ENCODE data around the gene UNC45A. TPM values are rescaled to one million over a fixed set of nuclear protein-coding genes. Genes with fewer than 3 reads are reported as not detected.

UNC45A gene
- total RNA-seq, 1 donor from 2014 or later = 70.9 TPM

DNA sequence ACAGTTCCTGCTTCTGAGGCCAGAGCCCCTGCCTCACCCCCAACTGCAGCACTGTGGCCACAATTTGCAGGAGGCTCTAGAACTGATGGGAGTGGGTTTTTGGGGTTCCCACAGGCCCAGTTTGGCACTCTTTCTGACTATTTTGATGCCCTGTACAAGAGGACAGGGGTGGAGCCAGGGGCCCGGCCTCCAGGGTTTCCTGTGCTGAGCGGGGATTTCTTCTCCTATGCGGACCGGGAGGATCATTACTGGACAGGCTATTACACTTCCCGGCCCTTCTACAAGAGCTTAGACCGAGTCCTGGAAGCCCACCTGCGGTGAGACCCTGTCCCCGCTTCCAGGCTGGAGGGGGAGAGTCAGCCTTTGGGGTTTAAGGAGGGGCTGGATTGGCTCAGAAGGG is 25.1 kb upstream of the UNC45A start:
- DNase-seq (ENCODE audit: low spot score) = no peak
- H3K27ac Mint-ChIP-seq (ENCODE audit: unreplicated experiment) = no peak overlapping the region
- peaks cover 40% of the 10 kb centered on the region for H3K36me3 Mint-ChIP-seq (ENCODE audit: low read depth)
- TF ChIP-seq, protein P1, sequence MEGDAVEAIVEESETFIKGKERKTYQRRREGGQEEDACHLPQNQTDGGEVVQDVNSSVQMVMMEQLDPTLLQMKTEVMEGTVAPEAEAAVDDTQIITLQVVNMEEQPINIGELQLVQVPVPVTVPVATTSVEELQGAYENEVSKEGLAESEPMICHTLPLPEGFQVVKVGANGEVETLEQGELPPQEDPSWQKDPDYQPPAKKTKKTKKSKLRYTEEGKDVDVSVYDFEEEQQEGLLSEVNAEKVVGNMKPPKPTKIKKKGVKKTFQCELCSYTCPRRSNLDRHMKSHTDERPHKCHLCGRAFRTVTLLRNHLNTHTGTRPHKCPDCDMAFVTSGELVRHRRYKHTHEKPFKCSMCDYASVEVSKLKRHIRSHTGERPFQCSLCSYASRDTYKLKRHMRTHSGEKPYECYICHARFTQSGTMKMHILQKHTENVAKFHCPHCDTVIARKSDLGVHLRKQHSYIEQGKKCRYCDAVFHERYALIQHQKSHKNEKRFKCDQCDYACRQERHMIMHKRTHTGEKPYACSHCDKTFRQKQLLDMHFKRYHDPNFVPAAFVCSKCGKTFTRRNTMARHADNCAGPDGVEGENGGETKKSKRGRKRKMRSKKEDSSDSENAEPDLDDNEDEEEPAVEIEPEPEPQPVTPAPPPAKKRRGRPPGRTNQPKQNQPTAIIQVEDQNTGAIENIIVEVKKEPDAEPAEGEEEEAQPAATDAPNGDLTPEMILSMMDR (IDR thresholded peaks at IDR 0.05) = no peak
- H3K4me1 Mint-ChIP-seq (ENCODE audit: low read depth) = no peaks in the 10 kb centered on the region
- no peaks in the 10 kb centered on the region for H3K27me3 Mint-ChIP-seq (ENCODE audit: low read depth)
- H3K4me3 Mint-ChIP-seq (ENCODE audit: unreplicated experiment) = no peak overlapping the region
- H3K9me3 Mint-ChIP-seq (ENCODE audit: low read depth) = no peaks in the 10 kb centered on the region

DNA sequence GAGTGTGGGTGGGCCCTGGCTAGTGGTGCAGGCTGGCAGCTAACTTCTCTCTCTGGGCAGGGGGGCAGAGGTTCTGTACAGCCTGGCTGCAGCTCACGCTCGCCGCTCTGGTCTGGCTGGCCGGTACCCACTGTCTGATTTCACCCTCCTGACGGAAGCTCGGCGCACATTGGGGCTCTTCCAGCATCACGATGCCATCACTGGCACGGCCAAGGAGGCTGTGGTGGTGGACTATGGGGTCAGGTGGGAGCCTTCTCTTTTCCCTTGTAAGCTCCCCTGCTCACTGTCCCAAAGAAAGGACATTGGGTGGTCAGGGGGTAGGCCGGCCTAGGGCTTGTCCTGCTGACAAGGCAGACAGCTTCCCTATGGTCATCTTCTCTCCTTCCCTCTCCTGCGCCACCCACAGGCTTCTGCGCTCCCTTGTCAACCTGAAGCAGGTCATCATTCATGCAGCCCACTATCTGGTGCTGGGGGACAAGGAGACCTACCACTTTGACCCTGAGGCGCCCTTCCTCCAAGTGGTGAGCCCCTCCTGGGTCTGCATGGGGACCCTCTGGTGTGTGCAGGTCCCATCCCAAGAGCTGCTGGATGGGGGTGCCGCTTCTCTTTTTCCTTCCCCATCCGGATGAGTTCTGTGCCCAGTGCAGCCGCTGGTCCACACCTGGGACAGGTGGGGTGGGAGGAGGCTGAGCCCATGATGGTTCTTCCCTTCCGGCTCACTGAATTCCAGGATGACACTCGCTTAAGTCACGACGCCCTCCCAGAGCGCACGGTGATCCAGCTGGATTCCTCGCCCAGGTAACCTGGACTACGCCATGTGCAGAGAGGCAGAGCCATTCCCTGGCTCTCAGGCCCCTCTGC is 24.4 kb upstream of the UNC45A start:
- DNase-seq (ENCODE audit: low spot score) = no peak
- Mint-ChIP-seq H3K36me3 (ENCODE audit: low read depth) (peaks cover 38% of the 10 kb centered on the region), H3K4me1 (ENCODE audit: low read depth) (peaks cover 6% of the 10 kb centered on the region), H3K9me3 (ENCODE audit: low read depth) (no peaks in the 10 kb centered on the region), H3K27ac (ENCODE audit: unreplicated experiment) (no peak overlapping the region), H3K27me3 (ENCODE audit: low read depth) (no peaks in the 10 kb centered on the region), H3K4me3 (ENCODE audit: unreplicated experiment) (no peak overlapping the region)
- TF ChIP-seq, protein P1 (IDR thresholded peaks at IDR 0.05) = no peak

DNA sequence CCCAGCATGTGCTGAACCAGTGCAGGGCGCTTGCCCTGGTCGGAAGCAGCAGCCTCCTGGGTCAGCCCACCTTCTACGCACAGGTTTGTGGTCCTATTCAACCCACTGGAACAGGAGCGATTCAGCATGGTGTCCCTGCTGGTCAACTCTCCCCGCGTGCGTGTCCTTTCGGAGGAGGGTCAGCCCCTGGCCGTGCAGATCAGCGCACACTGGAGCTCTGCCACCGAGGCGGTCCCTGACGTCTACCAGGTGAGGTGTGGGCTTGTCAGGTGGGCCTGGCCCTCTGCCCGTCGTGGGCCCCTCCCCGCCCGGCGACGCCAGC is 23.8 kb upstream of the UNC45A start:
- H3K9me3 Mint-ChIP-seq (ENCODE audit: low read depth) = no peaks in the 10 kb centered on the region
- H3K4me1 Mint-ChIP-seq (ENCODE audit: low read depth) = peaks cover 10% of the 10 kb centered on the region
- no peak for DNase-seq (ENCODE audit: low spot score)
- TF ChIP-seq, protein P1 (IDR thresholded peaks at IDR 0.05) = no peak
- peaks cover 32% of the 10 kb centered on the region for H3K36me3 Mint-ChIP-seq (ENCODE audit: low read depth)
- no peaks in the 10 kb centered on the region for H3K27me3 Mint-ChIP-seq (ENCODE audit: low read depth)
- H3K27ac Mint-ChIP-seq (ENCODE audit: unreplicated experiment) = no peak overlapping the region
- H3K4me3 Mint-ChIP-seq (ENCODE audit: unreplicated experiment) = no peak overlapping the region

DNA sequence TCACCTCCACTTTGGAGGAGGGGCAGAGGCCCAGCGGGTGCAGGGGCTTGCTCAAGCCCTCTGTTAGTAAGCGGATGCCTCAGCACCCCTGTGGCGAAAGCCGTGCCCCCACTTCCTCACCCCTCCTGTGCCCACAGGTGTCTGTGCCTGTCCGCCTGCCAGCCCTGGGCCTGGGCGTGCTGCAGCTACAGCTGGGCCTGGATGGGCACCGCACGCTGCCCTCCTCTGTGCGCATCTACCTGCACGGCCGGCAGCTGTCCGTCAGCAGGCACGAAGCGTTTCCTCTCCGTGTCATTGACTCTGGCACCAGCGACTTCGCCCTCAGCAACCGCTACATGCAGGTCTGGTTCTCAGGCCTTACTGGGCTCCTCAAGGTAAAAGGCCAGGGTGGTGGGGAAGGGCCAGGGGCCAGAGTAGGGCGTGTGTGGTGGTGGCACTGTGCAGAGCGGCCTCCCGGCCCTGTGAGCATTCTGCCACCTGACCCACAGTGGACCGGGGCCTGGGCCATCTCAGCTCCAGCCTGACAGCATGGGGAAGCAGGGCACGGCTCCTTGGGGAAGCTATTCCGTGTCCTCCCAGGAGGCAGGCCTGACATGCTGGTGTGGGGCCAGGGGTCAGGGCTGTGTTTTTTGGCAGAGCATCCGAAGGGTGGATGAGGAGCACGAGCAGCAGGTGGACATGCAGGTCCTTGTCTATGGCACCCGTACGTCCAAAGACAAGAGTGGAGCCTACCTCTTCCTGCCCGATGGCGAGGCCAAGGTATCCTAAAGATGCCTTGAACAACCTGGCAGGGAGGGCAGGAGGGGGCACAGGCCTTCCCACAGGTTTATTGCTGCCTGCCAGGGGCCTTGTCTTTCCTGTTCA is 22.9 kb upstream of the UNC45A start:
- H3K4me3 Mint-ChIP-seq (ENCODE audit: unreplicated experiment) = no peak overlapping the region
- no peaks in the 10 kb centered on the region for H3K27me3 Mint-ChIP-seq (ENCODE audit: low read depth)
- no peak for DNase-seq (ENCODE audit: low spot score)
- H3K4me1 Mint-ChIP-seq (ENCODE audit: low read depth) = peaks cover 10% of the 10 kb centered on the region
- peaks cover 34% of the 10 kb centered on the region for H3K36me3 Mint-ChIP-seq (ENCODE audit: low read depth)
- no peak overlapping the region for H3K27ac Mint-ChIP-seq (ENCODE audit: unreplicated experiment)
- no peaks in the 10 kb centered on the region for H3K9me3 Mint-ChIP-seq (ENCODE audit: low read depth)
- TF ChIP-seq, protein P1 (IDR thresholded peaks at IDR 0.05) = no peak

DNA sequence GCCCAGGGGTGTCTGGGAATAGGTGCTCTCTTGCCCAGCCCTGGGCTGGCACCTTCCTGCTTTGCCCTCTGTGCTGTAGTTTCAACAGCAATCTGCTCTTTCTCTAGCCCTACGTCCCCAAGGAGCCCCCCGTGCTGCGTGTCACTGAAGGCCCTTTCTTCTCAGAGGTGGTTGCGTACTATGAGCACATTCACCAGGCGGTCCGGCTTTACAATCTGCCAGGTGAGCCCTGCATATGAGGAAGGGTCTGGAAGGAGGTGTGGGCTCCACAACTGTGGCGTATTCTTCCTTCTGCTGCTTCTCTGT is 22.4 kb upstream of the UNC45A start:
- H3K4me3 Mint-ChIP-seq (ENCODE audit: unreplicated experiment) = no peak overlapping the region
- H3K36me3 Mint-ChIP-seq (ENCODE audit: low read depth) = peaks cover 31% of the 10 kb centered on the region
- no peaks in the 10 kb centered on the region for H3K27me3 Mint-ChIP-seq (ENCODE audit: low read depth)
- no peak overlapping the region for H3K27ac Mint-ChIP-seq (ENCODE audit: unreplicated experiment)
- peaks cover 10% of the 10 kb centered on the region for H3K4me1 Mint-ChIP-seq (ENCODE audit: low read depth)
- H3K9me3 Mint-ChIP-seq (ENCODE audit: low read depth) = no peaks in the 10 kb centered on the region
- DNase-seq (ENCODE audit: low spot score) = no peak
- TF ChIP-seq, protein P1 (IDR thresholded peaks at IDR 0.05) = no peak
